ENCODE measurements around the gene VAT1. TPM values are rescaled to one million over a fixed set of nuclear protein-coding genes. Genes with fewer than 3 reads are reported as not detected.

The VAT1 gene
- total RNA-seq, 4 donors from 2014 or later: 147 to 304 (median 233) TPM

DNA sequence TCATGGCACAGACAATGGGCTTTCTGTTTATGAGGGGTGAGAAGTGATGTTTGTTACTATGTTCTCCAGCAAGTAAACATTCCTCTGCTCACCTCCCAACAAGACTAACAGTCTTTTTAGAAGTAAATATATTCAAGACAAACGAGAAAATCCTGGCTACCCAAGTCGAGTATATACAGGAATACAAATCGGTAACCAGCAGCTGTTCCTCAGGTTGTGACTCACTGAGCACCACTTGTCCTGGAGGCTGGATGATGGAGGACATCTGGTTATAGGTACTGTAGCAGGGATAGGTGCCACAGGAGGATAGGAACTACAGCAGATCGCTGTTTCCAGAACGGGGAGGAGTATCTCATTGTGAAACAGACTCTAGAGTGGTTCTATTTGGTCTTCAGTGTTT lies 29.3 kb downstream of the VAT1 start:
- no peak for ATAC-seq (ENCODE audit: low FRiP score)
- no peak for DNase-seq (ENCODE audit: low spot score)
- TF ChIP-seq, protein P1, sequence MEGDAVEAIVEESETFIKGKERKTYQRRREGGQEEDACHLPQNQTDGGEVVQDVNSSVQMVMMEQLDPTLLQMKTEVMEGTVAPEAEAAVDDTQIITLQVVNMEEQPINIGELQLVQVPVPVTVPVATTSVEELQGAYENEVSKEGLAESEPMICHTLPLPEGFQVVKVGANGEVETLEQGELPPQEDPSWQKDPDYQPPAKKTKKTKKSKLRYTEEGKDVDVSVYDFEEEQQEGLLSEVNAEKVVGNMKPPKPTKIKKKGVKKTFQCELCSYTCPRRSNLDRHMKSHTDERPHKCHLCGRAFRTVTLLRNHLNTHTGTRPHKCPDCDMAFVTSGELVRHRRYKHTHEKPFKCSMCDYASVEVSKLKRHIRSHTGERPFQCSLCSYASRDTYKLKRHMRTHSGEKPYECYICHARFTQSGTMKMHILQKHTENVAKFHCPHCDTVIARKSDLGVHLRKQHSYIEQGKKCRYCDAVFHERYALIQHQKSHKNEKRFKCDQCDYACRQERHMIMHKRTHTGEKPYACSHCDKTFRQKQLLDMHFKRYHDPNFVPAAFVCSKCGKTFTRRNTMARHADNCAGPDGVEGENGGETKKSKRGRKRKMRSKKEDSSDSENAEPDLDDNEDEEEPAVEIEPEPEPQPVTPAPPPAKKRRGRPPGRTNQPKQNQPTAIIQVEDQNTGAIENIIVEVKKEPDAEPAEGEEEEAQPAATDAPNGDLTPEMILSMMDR (IDR thresholded peaks at IDR 0.05): no peak

DNA sequence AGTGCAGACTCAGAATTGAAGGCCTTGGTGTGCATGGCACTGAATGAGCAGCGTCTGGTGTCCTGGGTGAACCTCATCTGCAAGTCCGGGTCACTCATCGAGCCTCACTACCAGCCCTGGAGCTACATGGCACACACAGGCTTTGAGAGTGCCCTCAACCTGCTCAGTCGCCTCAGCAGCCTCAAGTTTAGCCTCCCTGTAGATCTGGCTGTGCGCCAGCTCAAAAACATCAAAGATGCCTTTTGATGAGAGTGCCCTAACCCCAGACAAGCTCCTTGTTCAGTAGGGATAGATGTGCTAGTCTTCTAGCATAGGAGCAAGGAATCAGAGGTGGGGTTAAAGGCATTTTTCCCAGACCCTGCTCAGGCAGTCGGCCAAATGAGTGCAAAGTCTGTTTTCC lies 30.7 kb downstream of the VAT1 start:
- DNase-seq (ENCODE audit: low spot score) (no peak), ATAC-seq (ENCODE audit: low FRiP score) (no peak)
- TF ChIP-seq, protein P1 (IDR thresholded peaks at IDR 0.05): no peak

- ATAC-seq (ENCODE audit: low FRiP score): no peak
- TF ChIP-seq, protein P1 (IDR thresholded peaks at IDR 0.05): no peak
- no peak for DNase-seq (ENCODE audit: low spot score)
Measured at GRCh38 chr17:42989726-42990652, 32.2 kb downstream of the VAT1 start.

- ATAC-seq (ENCODE audit: low FRiP score): no peak
- DNase-seq (ENCODE audit: low spot score): no peak
- TF ChIP-seq, protein P1 (IDR thresholded peaks at IDR 0.05): no peak
Measured at GRCh38 chr17:42989141-42989540, 33.0 kb downstream of the VAT1 start.

DNA sequence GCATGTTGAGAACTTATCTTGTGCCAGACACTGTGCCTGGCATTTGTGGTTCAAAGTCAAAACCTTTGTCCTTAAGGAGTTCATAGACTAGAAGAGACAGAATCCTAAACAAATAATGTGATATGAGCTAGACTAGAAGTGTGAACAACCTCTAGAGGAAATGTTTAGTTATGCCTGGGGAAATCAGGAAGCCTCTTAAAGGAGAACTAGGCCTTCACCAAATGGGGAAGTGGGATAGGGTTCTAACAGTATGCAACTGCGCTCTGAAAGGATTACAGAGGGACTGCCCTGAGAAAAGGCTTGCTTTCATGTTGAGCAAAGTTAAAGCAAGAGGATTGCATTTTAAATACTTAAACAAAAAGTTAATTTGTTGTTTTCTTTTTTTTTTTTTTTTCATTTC lies 37.0 kb downstream of the VAT1 start:
- TF ChIP-seq, protein P1 (IDR thresholded peaks at IDR 0.05): no peak

GRCh38 chr17:42982266-42982665 lies 39.9 kb downstream of the VAT1 start:
- DNase-seq (ENCODE audit: low spot score): no peak

More for the DNA sequence above, 37.0 kb downstream of the VAT1 start:
- no peak for ATAC-seq (ENCODE audit: low FRiP score)
- no peak for DNase-seq (ENCODE audit: low spot score)

More at GRCh38 chr17:42982266-42982665, 39.9 kb downstream of the VAT1 start:
- TF ChIP-seq, protein P1 (IDR thresholded peaks at IDR 0.05): no peak
- no peak for ATAC-seq (ENCODE audit: low FRiP score)

Data from omental fat pad (tissue), 4 donors.